Thyroid gland (tissue), 4 donors: ENCODE measurements around the gene TOLLIP. TPM values are rescaled to one million over a fixed set of nuclear protein-coding genes. Genes with fewer than 3 reads are reported as not detected.

Experiments
- DNase-seq, 2 donors: peaks; one replicate each; pipeline ENCODE4 v3.0.0-alpha.2; 2019
- H3K27ac ChIP-seq, 3 donors: fragments of 200-600 bp; sonication (generic); 1 replicate in 2 of 3; 2 replicates in 1 of 3; pipeline ENCODE4 v1.5.1; 2016 to 2019; ENCODE audit warnings: mild to moderate bottlenecking in 1 of 3, moderate library complexity in 1 of 3
- H3K27me3 ChIP-seq: fragments of 200-600 bp; sonication (generic); one replicate; pipeline ENCODE4 v1.5.1; 2019
- H3K36me3 ChIP-seq, 2 donors: fragments of 200-600 bp; sonication (generic); one replicate each; pipeline ENCODE4 v1.5.1; 2016 to 2019
- H3K4me1 ChIP-seq, 2 donors: fragments of 200-600 bp; sonication (generic); one replicate each; pipeline ENCODE4 v1.5.1; 2017 to 2019
- H3K4me3 ChIP-seq, 3 donors: fragments of 200-600 bp; sonication (generic); replicated peaks in 1 of 3; 1 replicate in 2 of 3; 2 replicates in 1 of 3; pipeline ENCODE4 v1.5.1; 2016; ENCODE audit warnings: mild to moderate bottlenecking in 1 of 3
- H3K9me3 ChIP-seq: fragments of 200-600 bp; sonication (generic); one replicate; pipeline ENCODE4 v1.5.1; 2017
- CTCF ChIP-seq, 6 experiments: fragments of 200-600 bp in 3 of 6; fragments of 450-650 bp in 3 of 6; sonication (generic) in 3 of 6; IDR thresholded peaks; one replicate each; pipeline ENCODE4 v1.5.1; 2016 to 2019; ENCODE audit warnings: antibody characterized with exemption in 6 of 6, mild to moderate bottlenecking in 2 of 6, inconsistent platforms in 1 of 6, moderate library complexity in 1 of 6
- POLR2A ChIP-seq, 2 donors: fragments of 450-650 bp; IDR thresholded peaks; one replicate each; pipeline ENCODE4 v1.6.1; 2017; ENCODE audit warnings: antibody characterized with exemption in 2 of 2, mild to moderate bottlenecking in 2 of 2, moderate library complexity in 1 of 2
- WGBS, 2 donors: methylation state at CpG; one replicate each; pipeline ENCODE4 v1.1.5; 2017; 5-methylcytosine and 5-hydroxymethylcytosine counted together
- intact Hi-C: fragments of 100-400 bp; cut with DNase I; formaldehyde crosslinking; loops from one replicate; pipeline ENCODE4 v1.15.1; 2023
- total RNA-seq, 4 donors: library from RNA; depleted of rRNA; stranded (reverse); fragments of >200 nt; gene quantifications; one replicate each; pipeline ENCODE4 v1.2.3, GENCODE V29; 2016

Gene TOLLIP
- total RNA-seq, 4 donors from 2014 or later = 37.1 to 74.4 (median 65.7) TPM

GRCh38 chr11:1231396-1232020 is 77.9 kb downstream of the TOLLIP start:
- Histone ChIP-seq H3K4me1 (no peaks in the 10 kb centered on the region), H3K27me3 (no peaks in the 10 kb centered on the region), H3K36me3 (no peaks in the 10 kb centered on the region), H3K9me3 (no peaks in the 10 kb centered on the region), H3K4me3 (no peak overlapping the region), H3K27ac (no peak overlapping the region)
- DNase-seq = no peak
- 78 to 100% methylated on average over 1 to 12 of the region's 22 CpGs for WGBS, 2 donors
- no peak for TF ChIP-seq CTCF (IDR thresholded peaks at IDR 0.05)
- no peak for TF ChIP-seq POLR2A (IDR thresholded peaks at IDR 0.05)
- intact Hi-C loops = no loop called here

DNA sequence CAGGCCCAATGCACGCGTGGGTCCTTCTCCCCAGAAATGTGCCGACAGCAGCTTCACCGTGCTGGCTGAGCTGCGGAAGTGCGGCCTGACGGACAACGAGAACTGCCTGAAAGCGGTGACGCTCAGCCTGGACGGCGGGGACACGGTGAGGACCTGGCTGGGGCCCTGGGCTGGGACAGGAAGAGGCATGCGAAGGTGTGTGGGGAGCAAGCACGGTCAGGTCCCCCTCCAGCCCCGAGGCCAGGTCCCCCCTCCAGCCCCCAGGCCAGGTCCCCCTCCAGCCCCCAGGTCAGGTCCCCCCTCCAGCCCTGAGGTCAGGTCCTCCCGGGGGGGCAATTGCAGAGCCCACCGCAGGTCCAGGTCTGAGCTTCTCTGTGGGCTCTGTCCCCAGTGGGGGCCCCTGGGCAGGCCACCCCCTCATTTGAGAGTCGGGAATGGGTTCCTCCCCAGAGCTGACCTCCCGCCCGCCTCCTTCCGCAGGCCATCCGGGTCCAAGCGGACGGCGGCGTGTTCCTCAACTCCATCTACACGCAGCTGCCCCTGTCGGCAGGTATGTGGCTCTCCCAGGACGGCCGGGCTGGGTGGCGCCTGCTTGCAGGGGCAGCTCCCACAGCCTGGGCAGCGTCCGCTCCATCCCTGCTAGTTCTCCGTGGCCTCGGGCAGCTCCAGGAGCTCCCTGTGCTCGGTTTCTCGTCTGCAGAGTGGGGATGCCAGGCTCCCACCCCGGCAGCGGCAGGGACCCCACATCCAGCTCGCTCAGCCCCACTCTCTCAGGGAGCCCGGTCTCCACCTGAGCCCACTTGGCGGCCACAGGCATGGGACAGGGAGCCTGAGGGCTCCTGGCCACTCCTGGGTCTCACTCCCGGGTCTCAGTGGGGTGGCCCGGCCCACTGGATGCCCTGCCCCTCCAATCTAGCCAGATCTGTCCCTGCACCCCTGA is 78.7 kb downstream of the TOLLIP start:
- H3K4me3 ChIP-seq = no peak overlapping the region
- no peak overlapping the region for H3K27ac ChIP-seq
- intact Hi-C loops = no loop called here
- no peaks in the 10 kb centered on the region for H3K27me3 ChIP-seq
- no peak for DNase-seq
- WGBS, 2 donors = 74 to 76% methylated on average over 15 to 37 of the region's 45 CpGs
- H3K36me3 ChIP-seq = no peaks in the 10 kb centered on the region
- H3K4me1 ChIP-seq = no peaks in the 10 kb centered on the region
- TF ChIP-seq CTCF (IDR thresholded peaks at IDR 0.05) (no peak), POLR2A (IDR thresholded peaks at IDR 0.05) (no peak)
- H3K9me3 ChIP-seq = no peaks in the 10 kb centered on the region

DNA sequence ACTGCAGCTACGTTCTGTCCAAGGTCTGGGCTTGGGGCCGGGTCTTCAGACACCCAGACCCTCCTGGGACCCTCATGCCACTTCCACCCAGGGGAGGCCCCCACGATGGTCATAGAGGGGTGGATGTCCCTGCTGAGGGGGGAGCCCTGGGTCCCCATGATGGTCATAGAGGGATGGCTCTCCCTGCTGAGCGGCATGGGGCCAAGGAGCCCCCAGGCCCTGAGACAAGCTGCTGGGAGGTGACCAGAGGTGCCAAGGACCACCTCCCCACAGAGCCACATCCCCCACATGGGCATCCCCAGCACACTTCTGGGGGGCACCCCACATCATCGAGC is 79.3 kb downstream of the TOLLIP start:
- WGBS, 2 donors = 20 to 75% methylated on average over 1 of the region's 5 CpGs
- Histone ChIP-seq H3K4me1 (no peaks in the 10 kb centered on the region), H3K27ac (no peak overlapping the region), H3K4me3 (no peak overlapping the region), H3K36me3 (no peaks in the 10 kb centered on the region), H3K27me3 (no peaks in the 10 kb centered on the region), H3K9me3 (no peaks in the 10 kb centered on the region)
- no peak for DNase-seq
- intact Hi-C loops = no loop called here
- no peak for TF ChIP-seq CTCF (IDR thresholded peaks at IDR 0.05)

DNA sequence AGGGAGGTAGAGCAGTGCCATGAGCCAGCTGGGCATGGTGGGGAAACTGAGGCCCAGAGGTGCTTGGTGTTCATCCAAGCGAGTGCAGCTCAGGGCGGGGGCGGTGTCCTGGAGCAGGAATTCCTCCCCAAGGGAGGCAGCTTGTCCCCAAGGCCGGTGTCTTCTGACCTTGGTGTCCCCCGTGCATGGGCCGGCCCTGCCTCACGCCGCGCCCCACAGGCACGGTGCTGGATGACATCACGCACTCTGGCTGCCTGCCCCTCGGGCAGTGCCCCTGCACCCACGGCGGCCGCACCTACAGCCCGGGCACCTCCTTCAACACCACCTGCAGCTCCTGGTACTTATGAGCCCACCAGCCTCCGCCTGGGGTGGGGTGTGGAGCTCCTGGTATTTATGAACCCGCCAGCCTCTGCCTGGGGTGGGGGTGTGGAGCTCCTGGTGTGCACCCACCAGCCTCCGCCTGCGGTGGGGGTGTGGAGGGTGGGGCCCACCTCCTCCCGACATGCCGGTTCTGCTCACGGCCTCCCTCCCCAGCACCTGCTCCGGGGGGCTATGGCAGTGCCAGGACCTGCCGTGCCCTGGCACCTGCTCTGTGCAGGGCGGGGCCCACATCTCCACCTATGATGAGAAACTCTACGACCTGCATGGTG is 79.8 kb downstream of the TOLLIP start:
- no peak overlapping the region for H3K27ac ChIP-seq
- TF ChIP-seq POLR2A (IDR thresholded peaks at IDR 0.05) (no peak), CTCF (IDR thresholded peaks at IDR 0.05) (no peak)
- H3K27me3 ChIP-seq = no peaks in the 10 kb centered on the region
- intact Hi-C loops = no loop called here
- H3K4me1 ChIP-seq = no peaks in the 10 kb centered on the region
- H3K4me3 ChIP-seq = no peak overlapping the region
- H3K9me3 ChIP-seq = no peaks in the 10 kb centered on the region
- DNase-seq = no peak
- 90% methylated on average over 2 of the region's 27 CpGs; no CpG with 5 or more reads in 1 of the 2 donors for WGBS, 2 donors
- no peaks in the 10 kb centered on the region for H3K36me3 ChIP-seq
